Kidney (tissue), 14 donors: ENCODE results near the gene HTR2B. TPM values are rescaled to one million over a fixed set of nuclear protein-coding genes. Genes with fewer than 3 reads are reported as not detected.
A peak's percentile ranks its signal among the peaks of the same experiment; 100 is the strongest.

Experiments used
- DNase-seq, 5 donors: peaks; one replicate each; pipeline ENCODE4 v3.0.0-alpha.2; 2013 to 2020
- FAIRE-seq: peaks from 2 replicates; lab custom pipeline; 2012; peaks lifted over from hg19 to GRCh38; lab: Jason Lieb, UNC
- H3K27ac ChIP-seq, 2 donors: one replicate each; pipeline ENCODE4 v1.7.0; 2013; ENCODE audit warnings: low read depth in 2 of 2, low read length in 2 of 2, inconsistent platforms in 1 of 2
- H3K27me3 ChIP-seq: one replicate; pipeline ENCODE4 v1.7.1; 2013; ENCODE audit warnings: low read length, inconsistent platforms; ENCODE audit not compliant: control insufficient read depth, insufficient read depth
- H3K36me3 ChIP-seq, 3 donors: one replicate each; pipeline versions ENCODE4 v1.7.0 to v1.7.1; 2013; ENCODE audit warnings: low read length in 3 of 3, control low read depth in 1 of 3, inconsistent platforms in 1 of 3; ENCODE audit not compliant: insufficient read depth in 3 of 3, control insufficient read depth in 2 of 3
- H3K4me1 ChIP-seq, 3 donors: one replicate each; pipeline versions ENCODE4 v1.7.0 to v1.7.1; 2013; ENCODE audit warnings: low read length in 3 of 3, inconsistent platforms in 1 of 3, low read depth in 1 of 3; ENCODE audit not compliant: control insufficient read depth in 2 of 3, insufficient read depth in 2 of 3
- H3K4me3 ChIP-seq, 3 donors: one replicate each; pipeline versions ENCODE4 v1.7.0 to v1.8.1; 2013; ENCODE audit warnings: low read length in 3 of 3, control low read depth in 1 of 3, inconsistent platforms in 1 of 3
- H3K9ac ChIP-seq, 3 donors: one replicate each; pipeline versions ENCODE4 v1.7.0 to v1.7.1; 2013; ENCODE audit warnings: low read length in 3 of 3, control low read depth in 1 of 3, inconsistent platforms in 1 of 3
- H3K9me3 ChIP-seq, 3 donors: one replicate each; pipeline versions ENCODE4 v1.7.0 to v1.7.1; 2013; ENCODE audit warnings: low read length in 3 of 3, control low read depth in 1 of 3, inconsistent platforms in 1 of 3; ENCODE audit not compliant: control insufficient read depth in 2 of 3, insufficient read depth in 1 of 3
- CTCF ChIP-seq: IDR thresholded peaks from 3 replicates; pipeline ENCODE4 v1.5.1; 2012; ENCODE audit warnings: mild to moderate bottlenecking, moderate library complexity, borderline replicate concordance; ENCODE audit not compliant: insufficient read depth; ENCODE audit errors: extremely low read depth
- intact Hi-C: fragments of 100-400 bp; cut with DNase I; formaldehyde crosslinking; loops from one replicate; pipeline ENCODE4 v1.11.1; 2022
- polyA plus RNA-seq: library from polyadenylated mRNA; stranded (reverse); fragments of 350-450 nt; fragmentation: Illumina TruSeq; extraction: RNeasy Lipid Tissue Mini Kit (QIAGEN cat#74804); gene quantifications from one replicate; pipeline ENCODE4 v1.2.3, GENCODE V29; 2014; ENCODE audit warnings: low read depth, low replicate concordance; ENCODE audit not compliant: insufficient read depth
- total RNA-seq: library from RNA; stranded (reverse); fragmentation: NEBNext Ultra II Directional; extraction: Animal tissue kit (Norgen Biotek cat#: 25700); gene quantifications from one replicate; pipeline ENCODE4 v1.2.1, GENCODE V29; 2021
- donor health status: control.
- donor health status: control.
- donor health status: control.
- donor health status: control.
- donor health status: control.
- donor health status: DM: yes; HTN: yes; CAD: no.
- donor health status: Normal renal cell carcinoma (clear cell type).

Gene HTR2B
- total and polyA plus RNA-seq, 2 donors from 2014 or later, result 2.0 to 3.0 TPM

DNA sequence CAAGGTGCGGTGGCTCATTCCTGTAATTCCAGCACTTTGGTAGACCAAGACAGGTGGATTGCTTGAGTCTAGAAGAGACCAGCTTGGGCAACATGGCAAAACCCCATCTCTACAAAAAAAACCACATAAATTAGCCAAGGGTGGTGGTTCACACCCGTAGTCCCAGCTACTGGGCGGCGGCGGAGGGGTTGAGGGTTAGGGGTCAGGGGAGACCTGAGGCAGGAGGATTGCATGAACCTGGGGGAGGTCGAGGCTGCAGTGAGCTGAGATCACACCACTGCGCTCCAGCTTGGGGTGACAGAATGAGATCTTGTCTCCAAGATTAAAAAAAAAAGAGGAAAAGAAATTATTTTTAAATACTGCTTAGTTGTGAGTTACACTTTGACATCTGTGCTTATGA is 1.3 kb upstream of the HTR2B start:
- intact Hi-C loops, result no loop called here
- H3K4me3 ChIP-seq, result no peak overlapping the region
- H3K36me3 ChIP-seq, result no peaks in the 10 kb centered on the region
- H3K9me3 ChIP-seq, result no peaks in the 10 kb centered on the region
- H3K27ac ChIP-seq, result no peak overlapping the region
- no peak for TF ChIP-seq CTCF
- no peak for DNase-seq
- H3K27me3 ChIP-seq, result no peaks in the 10 kb centered on the region
- FAIRE-seq, result no peak
- no peak overlapping the region for H3K9ac ChIP-seq
- peaks cover 0 to 2% (median 2%) of the 10 kb centered on the region in 3 donors for H3K4me1 ChIP-seq

DNA sequence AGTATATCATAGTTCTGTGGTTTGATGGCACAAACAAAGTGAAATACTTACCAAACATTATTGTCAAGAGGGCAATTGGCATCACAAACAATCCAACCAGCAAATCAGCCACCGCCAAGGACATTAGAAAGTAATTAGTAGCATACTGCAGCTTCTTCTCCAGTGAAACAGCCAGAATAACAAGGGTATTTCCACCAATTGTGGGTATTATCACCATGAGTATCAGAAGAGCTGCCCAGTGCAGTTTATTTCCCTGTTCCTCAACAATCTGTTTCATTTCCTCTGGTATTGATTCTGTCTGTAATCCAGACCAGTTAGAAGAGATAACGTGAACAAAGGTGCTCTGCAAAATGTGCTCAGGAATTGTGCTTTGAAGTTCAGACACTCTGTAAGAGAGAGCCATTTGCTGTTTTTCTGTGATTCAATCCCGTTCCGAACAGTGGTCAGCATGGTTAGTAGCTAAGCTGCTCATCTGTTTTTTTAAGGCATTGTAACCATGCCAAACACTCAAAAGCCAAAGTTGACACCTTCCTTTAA is 1.4 kb downstream of the HTR2B start:
- FAIRE-seq (no peak), DNase-seq (peak in 3 of 5 donors; percentile 45 to 90 (median 87))
- Histone ChIP-seq H3K4me3 (peak overlapping the region; percentile 31 to 87 (median 39)), H3K27ac (peak overlapping the region; percentile 30 to 76), H3K9ac (peak overlapping the region; percentile 1 to 62 (median 26)), H3K27me3 (no peaks in the 10 kb centered on the region), H3K4me1 (peaks cover 0 to 2% (median 2%) of the 10 kb centered on the region in 3 donors), H3K9me3 (no peaks in the 10 kb centered on the region), H3K36me3 (no peaks in the 10 kb centered on the region)
- no peak for TF ChIP-seq CTCF
- intact Hi-C loops, result no loop called here

GRCh38 chr2:231118614-231118942 is 6.3 kb downstream of the HTR2B start:
- no peaks in the 10 kb centered on the region for H3K9me3 ChIP-seq
- FAIRE-seq (no peak), DNase-seq (peak in 2 of 5 donors; percentile 91 to 93)
- peaks cover 0 to 2% (median 0%) of the 10 kb centered on the region in 3 donors for H3K4me1 ChIP-seq
- intact Hi-C loops, result no loop called here
- no peak overlapping the region for H3K27ac ChIP-seq
- H3K27me3 ChIP-seq, result no peaks in the 10 kb centered on the region
- H3K9ac ChIP-seq, result peak overlapping the region in 2 of 3 donors; percentile 3 to 23
- peak overlapping the region in 2 of 3 donors; percentile 32 to 50 for H3K4me3 ChIP-seq
- TF ChIP-seq CTCF, result no peak
- peaks cover 0 to under 1% (median 0%) of the 10 kb centered on the region in 3 donors for H3K36me3 ChIP-seq
